SK-N-SH (cell line): Measurements from ENCODE around the gene POMC. TPM values are rescaled to one million over a fixed set of nuclear protein-coding genes. Genes with fewer than 3 reads are reported as not detected.

Source experiments
- CTCF ChIA-PET: fragments of 300-600, 350-600 bp; formaldehyde crosslinking; extraction: SDS; loops from one replicate; lab custom pipeline; 2021; lab: Yijun Ruan, JAX
- POLR2A ChIA-PET: fragments of 350-600 bp; sonication (Branson Sonifier 250); formaldehyde crosslinking; extraction: SDS; loops from one replicate; lab custom pipeline; 2020; ENCODE audit warnings: antibody characterized with exemption, inconsistent platforms; lab: Yijun Ruan, JAX
- DNase-seq: peaks from one replicate; pipeline ENCODE4 v3.0.0; 2012
- H2AFZ ChIP-seq: fragments of 200-600 bp; sonication (generic); 2 replicates; pipeline ENCODE4 v1.8.1; 2016; ENCODE audit warnings: antibody characterized with exemption, mild to moderate bottlenecking, low read depth
- H3F3A ChIP-seq: fragments of 200-600 bp; sonication (generic); replicated peaks from 2 replicates; pipeline ENCODE3; 2016; ENCODE audit warnings: antibody characterized with exemption, mild to moderate bottlenecking; ENCODE audit not compliant: insufficient read depth
- H3K27ac ChIP-seq, 2 experiments: fragments of 200-500 bp in 1 of 2; fragments of 200-600 bp in 1 of 2; sonication (Bioruptor generic) in 1 of 2; sonication (generic), shearing (Covaris generic) in 1 of 2; 2 replicates each; pipeline versions ENCODE4 v1.5.1 to v1.6.1; 2014 to 2016; ENCODE audit warnings: low read depth in 2 of 2, inconsistent platforms in 1 of 2, low read length in 1 of 2, mild to moderate bottlenecking in 1 of 2, mixed read lengths in 1 of 2
- H3K27me3 ChIP-seq: fragments of 200-600 bp; sonication (generic), shearing (Covaris generic); 2 replicates; pipeline ENCODE4 v1.6.1; 2016; ENCODE audit warnings: mixed run types; ENCODE audit not compliant: insufficient read depth
- H3K36me3 ChIP-seq, 2 experiments: fragments of 200-500 bp in 1 of 2; fragments of 200-600 bp in 1 of 2; sonication (Bioruptor generic) in 1 of 2; sonication (generic) in 1 of 2; replicated peaks in 1 of 2; 2 replicates each; pipeline versions ENCODE3 to v1.5.1; 2014 to 2016; ENCODE audit warnings: low read length in 1 of 2, mild to moderate bottlenecking in 1 of 2; ENCODE audit not compliant: insufficient read depth in 2 of 2, control insufficient read depth in 1 of 2
- H3K4me1 ChIP-seq, 2 experiments: fragments of 200-500 bp in 1 of 2; fragments of 200-600 bp in 1 of 2; sonication (Bioruptor generic) in 1 of 2; sonication (generic), shearing (Covaris generic) in 1 of 2; 2 replicates each; pipeline versions ENCODE4 v1.5.1 to v1.6.1; 2014 to 2016; ENCODE audit warnings: low read depth in 1 of 2, low read length in 1 of 2, mixed run types in 1 of 2; ENCODE audit not compliant: insufficient read depth in 2 of 2, control insufficient read depth in 1 of 2
- H3K4me2 ChIP-seq: fragments of 200-600 bp; sonication (generic), shearing (Covaris generic); 2 replicates; pipeline ENCODE4 v1.6.1; 2017; ENCODE audit warnings: mixed run types
- H3K4me3 ChIP-seq, 2 experiments: fragments of 200-500 bp in 1 of 2; fragments of 200-600 bp in 1 of 2; sonication (Bioruptor generic) in 1 of 2; sonication (generic), shearing (Covaris generic) in 1 of 2; 2 replicates each; pipeline versions ENCODE4 v1.5.1 to v1.8.1; 2014 to 2016; ENCODE audit warnings: low read depth in 2 of 2, inconsistent platforms in 1 of 2, low read length in 1 of 2, mild to moderate bottlenecking in 1 of 2, mixed read lengths in 1 of 2, moderate library complexity in 1 of 2
- H3K79me2 ChIP-seq: fragments of 200-600 bp; sonication (generic); 2 replicates; pipeline ENCODE4 v1.8.1; 2017; ENCODE audit warnings: mild to moderate bottlenecking; ENCODE audit not compliant: insufficient read depth
- H3K9ac ChIP-seq: fragments of 200-600 bp; sonication (generic); 2 replicates; pipeline ENCODE4 v1.6.1; 2017; ENCODE audit warnings: mixed run types
- H3K9me2 ChIP-seq: fragments of 200-600 bp; sonication (generic); 2 replicates; pipeline ENCODE4 v1.6.1; 2017; ENCODE audit warnings: mixed run types
- H3K9me3 ChIP-seq: fragments of 200-600 bp; sonication (generic); 2 replicates; pipeline ENCODE4 v1.6.1; 2017; ENCODE audit warnings: mixed run types, mild to moderate bottlenecking, moderate library complexity
- H4K20me1 ChIP-seq: fragments of 200-600 bp; sonication (generic); 2 replicates; pipeline ENCODE4 v1.6.1; 2017; ENCODE audit warnings: mild to moderate bottlenecking, mixed run types; ENCODE audit not compliant: insufficient read depth
- EZH2phosphoT487 ChIP-seq: fragments of 200-600 bp; sonication (generic); IDR thresholded peaks from 2 replicates; pipeline ENCODE4 v1.6.1; 2017; ENCODE audit warnings: low read depth, mixed run types, mild to moderate bottlenecking, antibody characterized with exemption, moderate library complexity, borderline replicate concordance
- FOXJ3 ChIP-seq: sonication (generic); formaldehyde crosslinking; IDR thresholded peaks from 2 replicates; pipeline ENCODE4 v1.5.1; 2020; ENCODE audit warnings: mild to moderate bottlenecking, missing genetic modification reagents
- GATA2 ChIP-seq: sonication (generic); formaldehyde crosslinking; IDR thresholded peaks from 2 replicates; pipeline ENCODE4 v1.5.0; 2020; ENCODE audit warnings: mild to moderate bottlenecking, missing genetic modification reagents
- NRF1 ChIP-seq: IDR thresholded peaks from 2 replicates; pipeline ENCODE4 v1.6.1; 2012; ENCODE audit warnings: low read depth, mild to moderate bottlenecking, low read length
- RAD21 ChIP-seq: IDR thresholded peaks from 2 replicates; pipeline ENCODE4 v1.6.1; 2012; ENCODE audit warnings: mild to moderate bottlenecking, low read length
- REST ChIP-seq: IDR thresholded peaks from 2 replicates; pipeline ENCODE4 v1.6.1; 2012; ENCODE audit warnings: mild to moderate bottlenecking, low read depth, low read length, moderate library complexity
- RFX5 ChIP-seq: IDR thresholded peaks from 2 replicates; pipeline ENCODE4 v1.6.1; 2012; ENCODE audit warnings: mild to moderate bottlenecking, improper control_type of control experiment, low read length
- TAF1 ChIP-seq: IDR thresholded peaks from 2 replicates; pipeline ENCODE4 v1.6.1; 2012; ENCODE audit warnings: low read depth, mild to moderate bottlenecking, low read length, moderate library complexity, borderline replicate concordance
- WGBS: methylation state at CpG from one replicate; pipeline ENCODE4 v1.1.6; 2017; ENCODE audit warnings: low lambda C conversion rate; 5-methylcytosine and 5-hydroxymethylcytosine counted together
- polyA plus RNA-seq, 3 experiments: library from polyadenylated mRNA; depleted of rRNA; stranded (reverse); fragments of >200 nt; gene quantifications; 2 replicates each; pipeline ENCODE4 v1.2.3, GENCODE V29; 2012
- TF ChIP-seq, protein P1 (sequence below): IDR thresholded peaks from 2 replicates; pipeline ENCODE4 v1.4.0; 2012; ENCODE audit warnings: low read depth
- TF ChIP-seq, protein P2 (sequence below): IDR thresholded peaks from 2 replicates; pipeline ENCODE4 v1.4.0; 2012; ENCODE audit warnings: low read depth, borderline replicate concordance

Gene POMC
- polyA plus RNA-seq, 1 of the 3 experiments (the other 2 are of a cell fraction) = not detected

DNA sequence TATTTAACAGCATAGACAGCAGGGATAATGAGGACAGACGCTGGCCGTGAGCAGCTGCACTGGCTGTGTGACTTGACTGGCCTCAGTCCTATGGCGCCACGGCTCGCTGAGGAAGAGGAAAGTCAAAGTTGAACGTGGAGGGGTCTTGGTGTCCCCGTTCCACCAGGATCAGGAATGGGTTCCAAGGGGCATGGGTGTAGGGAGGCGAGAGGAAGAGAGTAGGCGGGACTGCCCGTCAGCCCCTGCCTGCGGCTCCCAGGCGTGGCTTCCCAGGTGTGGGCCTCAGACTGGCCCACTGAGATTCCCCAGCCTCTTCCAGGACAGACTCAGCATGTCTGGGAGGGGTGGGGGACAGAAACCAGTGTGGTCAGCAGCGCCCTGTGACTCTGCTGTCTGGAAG, 51.4 kb downstream of the POMC start:
- Histone ChIP-seq H3K4me1 (peaks cover 0 to 2% of the 10 kb centered on the region in 2 experiments; a peak in 1 of 4 replicates), H3K36me3 (no peaks in the 10 kb centered on the region), H3K4me2 (no peak overlapping the region), H3K27ac (no peak overlapping the region), H3K27me3 (no peaks in the 10 kb centered on the region), H3K9me2 (no peaks in the 10 kb centered on the region), H3K9me3 (no peaks in the 10 kb centered on the region), H3F3A (no peaks in the 10 kb centered on the region), H3K4me3 (no peak overlapping the region), H4K20me1 (no peaks in the 10 kb centered on the region), H3K79me2 (no peaks in the 10 kb centered on the region), H2AFZ (no peak overlapping the region), H3K9ac (no peak overlapping the region)
- no peak for DNase-seq
- TF ChIP-seq FOXJ3 (no peak), RAD21 (no peak), GATA2 (CRISPR knock-in tag) (no peak), RFX5 (no peak), NRF1 (no peak), EZH2phosphoT487 (no peak), TAF1 (no peak)
- TF ChIP-seq, protein P1, sequence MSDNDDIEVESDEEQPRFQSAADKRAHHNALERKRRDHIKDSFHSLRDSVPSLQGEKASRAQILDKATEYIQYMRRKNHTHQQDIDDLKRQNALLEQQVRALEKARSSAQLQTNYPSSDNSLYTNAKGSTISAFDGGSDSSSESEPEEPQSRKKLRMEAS = no peak
- TF ChIP-seq, protein P2, sequence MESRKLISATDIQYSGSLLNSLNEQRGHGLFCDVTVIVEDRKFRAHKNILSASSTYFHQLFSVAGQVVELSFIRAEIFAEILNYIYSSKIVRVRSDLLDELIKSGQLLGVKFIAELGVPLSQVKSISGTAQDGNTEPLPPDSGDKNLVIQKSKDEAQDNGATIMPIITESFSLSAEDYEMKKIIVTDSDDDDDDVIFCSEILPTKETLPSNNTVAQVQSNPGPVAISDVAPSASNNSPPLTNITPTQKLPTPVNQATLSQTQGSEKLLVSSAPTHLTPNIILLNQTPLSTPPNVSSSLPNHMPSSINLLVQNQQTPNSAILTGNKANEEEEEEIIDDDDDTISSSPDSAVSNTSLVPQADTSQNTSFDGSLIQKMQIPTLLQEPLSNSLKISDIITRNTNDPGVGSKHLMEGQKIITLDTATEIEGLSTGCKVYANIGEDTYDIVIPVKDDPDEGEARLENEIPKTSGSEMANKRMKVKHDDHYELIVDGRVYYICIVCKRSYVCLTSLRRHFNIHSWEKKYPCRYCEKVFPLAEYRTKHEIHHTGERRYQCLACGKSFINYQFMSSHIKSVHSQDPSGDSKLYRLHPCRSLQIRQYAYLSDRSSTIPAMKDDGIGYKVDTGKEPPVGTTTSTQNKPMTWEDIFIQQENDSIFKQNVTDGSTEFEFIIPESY = no peak
- ChIA-PET CTCF (interaction anchor here (1.6 to 27.1 kb wide), 4 partner anchors 10 to 141 kb away, joined by 4 to 519 read pairs (median 18); no protein-coding TSS in a partner anchor), POLR2A (no interaction called here)
- 89% methylated on average over 9 of the region's 13 CpGs for WGBS

DNA sequence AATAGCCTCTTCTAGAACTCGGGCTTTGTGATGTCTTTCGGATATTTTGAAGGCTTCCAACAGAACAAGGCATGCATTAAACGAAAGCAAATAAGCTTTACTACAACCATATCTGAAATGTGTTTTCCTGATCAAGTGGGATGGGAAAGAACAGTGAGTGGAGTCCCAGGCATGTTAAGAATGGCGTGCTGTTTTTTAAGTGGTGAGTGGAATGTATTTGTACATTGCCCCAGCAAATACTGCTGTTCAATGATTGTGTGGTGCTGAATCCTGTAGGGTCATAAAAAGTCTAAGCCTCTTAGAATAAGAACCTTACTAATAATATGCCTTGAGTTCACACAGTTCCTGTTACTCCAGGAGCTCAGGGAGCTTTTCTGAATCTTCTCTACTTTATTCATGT, 52.5 kb downstream of the POMC start:
- POLR2A ChIA-PET = no interaction called here
- Histone ChIP-seq H3K4me1 (peaks cover 0 to 2% of the 10 kb centered on the region in 2 experiments; a peak in 1 of 4 replicates), H3K4me2 (no peak overlapping the region), H4K20me1 (no peaks in the 10 kb centered on the region), H3K36me3 (no peaks in the 10 kb centered on the region), H3K9me2 (no peaks in the 10 kb centered on the region), H3K4me3 (no peak overlapping the region), H3F3A (no peaks in the 10 kb centered on the region), H3K79me2 (no peaks in the 10 kb centered on the region), H3K9ac (no peak overlapping the region), H2AFZ (no peak overlapping the region), H3K9me3 (no peaks in the 10 kb centered on the region), H3K27ac (no peak overlapping the region; a peak in 1 of 4 replicates), H3K27me3 (no peaks in the 10 kb centered on the region)
- WGBS = 88% methylated on average over 4 of the region's 4 CpGs
- CTCF ChIA-PET = interaction anchor here (0.6 to 27.1 kb wide), 6 partner anchors 14 to 140 kb away, joined by 3 to 519 read pairs (median 4); partner anchors contain the start of gene EFR3B
- no peak for DNase-seq
- TF ChIP-seq REST (peak; percentile 92), GATA2 (CRISPR knock-in tag) (no peak)
